Coronary artery (tissue), 2 donors: ENCODE measurements around the gene S100A4.

ENCODE experiments used
- DNase-seq: peaks from one replicate; pipeline ENCODE4 v3.0.0-alpha.2; 2017; ENCODE audit warnings: low spot score
- H3K27ac ChIP-seq, 2 donors: fragments of 200-600 bp; sonication (generic); one replicate each; pipeline ENCODE4 v1.5.1; 2016 to 2019
- H3K4me3 ChIP-seq: fragments of 200-600 bp; sonication (generic); 2 replicates; pipeline ENCODE4 v1.5.1; 2016; ENCODE audit warnings: mild to moderate bottlenecking, moderate library complexity
- TF ChIP-seq, protein P1 (sequence below): fragments of 200-600 bp; sonication (generic); IDR thresholded peaks from one replicate; pipeline ENCODE4 v1.5.1; 2019; ENCODE audit warnings: antibody characterized with exemption

S100A4 gene

DNA sequence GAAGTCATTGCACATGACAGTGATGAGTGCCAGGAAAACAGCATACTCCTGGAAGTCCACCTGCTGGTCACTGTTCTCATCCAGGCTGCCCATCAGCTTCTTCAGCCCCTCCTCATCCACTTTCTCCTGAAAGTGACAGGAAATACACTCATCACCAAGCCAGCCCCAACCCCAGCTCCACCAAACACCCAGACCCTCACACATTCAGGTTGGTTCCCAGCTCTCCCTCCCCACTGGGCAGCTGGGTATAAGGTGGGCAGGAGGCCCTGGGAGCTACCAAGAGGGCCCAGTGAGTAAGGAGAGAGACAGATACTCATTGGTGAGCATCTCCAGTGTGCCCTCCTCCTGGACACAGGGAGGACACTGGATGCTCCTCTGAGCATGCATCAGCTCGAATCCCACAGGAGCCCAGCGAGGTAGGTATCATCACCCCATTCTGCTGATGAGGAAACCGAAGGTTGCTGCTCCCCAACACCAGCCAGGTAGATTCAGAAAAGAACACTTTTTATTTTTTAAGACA, 15.9 kb upstream of the S100A4 start:
- TF ChIP-seq, protein P1, sequence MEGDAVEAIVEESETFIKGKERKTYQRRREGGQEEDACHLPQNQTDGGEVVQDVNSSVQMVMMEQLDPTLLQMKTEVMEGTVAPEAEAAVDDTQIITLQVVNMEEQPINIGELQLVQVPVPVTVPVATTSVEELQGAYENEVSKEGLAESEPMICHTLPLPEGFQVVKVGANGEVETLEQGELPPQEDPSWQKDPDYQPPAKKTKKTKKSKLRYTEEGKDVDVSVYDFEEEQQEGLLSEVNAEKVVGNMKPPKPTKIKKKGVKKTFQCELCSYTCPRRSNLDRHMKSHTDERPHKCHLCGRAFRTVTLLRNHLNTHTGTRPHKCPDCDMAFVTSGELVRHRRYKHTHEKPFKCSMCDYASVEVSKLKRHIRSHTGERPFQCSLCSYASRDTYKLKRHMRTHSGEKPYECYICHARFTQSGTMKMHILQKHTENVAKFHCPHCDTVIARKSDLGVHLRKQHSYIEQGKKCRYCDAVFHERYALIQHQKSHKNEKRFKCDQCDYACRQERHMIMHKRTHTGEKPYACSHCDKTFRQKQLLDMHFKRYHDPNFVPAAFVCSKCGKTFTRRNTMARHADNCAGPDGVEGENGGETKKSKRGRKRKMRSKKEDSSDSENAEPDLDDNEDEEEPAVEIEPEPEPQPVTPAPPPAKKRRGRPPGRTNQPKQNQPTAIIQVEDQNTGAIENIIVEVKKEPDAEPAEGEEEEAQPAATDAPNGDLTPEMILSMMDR = no peak
- no peak for DNase-seq
- no peak overlapping the region for H3K27ac ChIP-seq
- H3K4me3 ChIP-seq = no peak overlapping the region

DNA sequence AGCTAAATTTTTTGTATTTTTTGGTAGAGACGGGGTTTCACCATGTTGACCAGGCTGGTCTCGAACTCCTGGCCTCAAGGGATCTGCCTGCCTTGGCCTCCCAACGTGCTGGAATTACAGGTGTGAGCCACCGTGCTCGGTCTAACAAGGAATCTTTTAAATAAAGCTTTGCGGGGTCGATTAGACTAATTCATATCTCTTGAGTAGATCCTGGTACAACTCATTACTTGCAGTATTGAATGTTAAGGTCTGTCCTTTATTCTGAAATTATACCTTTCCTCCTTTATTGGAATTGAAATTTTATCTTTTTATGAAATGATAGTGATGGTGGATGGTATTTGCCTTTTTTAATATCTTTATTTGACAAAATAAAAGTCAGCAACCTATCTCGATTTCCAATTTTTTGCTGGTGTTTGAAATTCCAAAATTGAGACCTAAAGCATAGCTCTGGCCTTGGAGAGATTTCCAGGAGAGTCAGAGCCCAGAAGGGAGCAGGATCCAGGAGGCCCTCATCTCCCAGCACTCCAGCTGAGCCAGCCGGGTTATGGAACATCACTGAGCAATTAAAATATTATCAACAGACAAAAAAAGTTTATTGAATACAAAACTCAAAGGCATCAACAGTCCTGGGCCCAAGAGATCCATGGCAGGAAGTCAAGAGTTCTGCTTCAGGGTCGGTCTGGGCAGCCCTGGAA, 15.3 kb upstream of the S100A4 start:
- no peak overlapping the region for H3K27ac ChIP-seq
- H3K4me3 ChIP-seq = no peak overlapping the region
- TF ChIP-seq, protein P1 = no peak
- no peak for DNase-seq

DNA sequence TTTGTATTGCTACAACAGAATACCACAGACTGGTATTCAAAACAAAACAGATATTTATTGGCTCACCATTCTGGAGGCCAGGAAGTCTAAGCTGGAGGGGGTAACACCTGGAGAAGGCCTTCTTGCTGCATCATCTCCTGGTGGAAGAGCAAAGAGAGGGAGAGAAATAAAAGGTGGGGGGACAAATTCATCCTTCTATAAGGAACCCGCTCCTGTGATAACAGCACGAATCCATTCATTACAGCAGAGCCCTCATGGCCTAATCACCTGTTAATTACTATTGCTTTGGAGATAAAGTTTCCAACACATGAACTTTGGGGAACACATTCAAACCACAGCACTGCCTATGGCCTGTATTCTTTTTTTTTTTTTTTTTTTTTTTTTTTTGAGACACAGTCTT, 14.6 kb upstream of the S100A4 start:
- TF ChIP-seq, protein P1 = no peak
- no peak for DNase-seq
- Histone ChIP-seq H3K4me3 (no peak overlapping the region), H3K27ac (no peak overlapping the region)

DNA sequence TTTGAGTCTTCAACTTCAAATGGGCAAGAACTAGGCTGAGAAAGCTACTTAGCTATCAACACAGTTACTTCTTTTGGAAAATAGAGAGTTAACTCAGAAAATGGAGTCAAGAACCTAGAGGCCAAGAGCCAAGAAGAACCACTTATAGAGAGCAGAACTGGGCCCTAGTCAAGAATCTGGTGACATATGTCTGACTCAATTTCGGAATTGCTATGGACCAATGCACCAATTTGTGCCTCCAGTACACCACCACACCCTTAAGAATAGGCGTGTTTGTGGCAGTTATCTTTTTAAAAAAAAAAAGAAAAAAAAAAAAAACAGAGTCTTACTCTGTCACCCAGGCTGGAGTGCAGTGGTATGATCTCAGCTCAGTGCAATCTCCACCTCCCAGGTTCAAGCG, 12.3 kb upstream of the S100A4 start:
- TF ChIP-seq, protein P1 = no peak
- H3K27ac ChIP-seq = no peak overlapping the region
- no peak for DNase-seq

DNA sequence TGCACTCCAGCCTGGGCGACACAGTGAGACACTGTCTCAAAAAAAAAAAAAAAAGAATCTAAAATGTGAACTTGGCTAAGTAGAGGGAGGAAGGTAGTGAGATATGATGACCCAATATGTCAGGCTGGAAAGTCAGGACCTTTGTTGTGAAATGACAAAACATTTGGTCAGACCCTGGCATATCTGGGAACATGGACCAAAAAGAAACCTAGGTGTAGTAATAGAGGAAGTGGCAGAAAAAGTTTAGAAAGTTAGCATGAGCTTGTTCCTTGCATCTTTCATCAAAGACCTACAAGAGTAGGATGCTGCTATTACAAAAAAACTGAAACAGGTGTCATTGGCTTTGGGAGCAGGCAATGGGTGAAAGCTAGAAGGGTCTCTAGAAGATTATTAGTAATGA, 10.7 kb upstream of the S100A4 start:
- DNase-seq = no peak
- H3K27ac ChIP-seq = no peak overlapping the region
- no peak overlapping the region for H3K4me3 ChIP-seq
- TF ChIP-seq, protein P1 = no peak

More for the DNA sequence above, 12.3 kb upstream of the S100A4 start:
- no peak overlapping the region for H3K4me3 ChIP-seq

DNA sequence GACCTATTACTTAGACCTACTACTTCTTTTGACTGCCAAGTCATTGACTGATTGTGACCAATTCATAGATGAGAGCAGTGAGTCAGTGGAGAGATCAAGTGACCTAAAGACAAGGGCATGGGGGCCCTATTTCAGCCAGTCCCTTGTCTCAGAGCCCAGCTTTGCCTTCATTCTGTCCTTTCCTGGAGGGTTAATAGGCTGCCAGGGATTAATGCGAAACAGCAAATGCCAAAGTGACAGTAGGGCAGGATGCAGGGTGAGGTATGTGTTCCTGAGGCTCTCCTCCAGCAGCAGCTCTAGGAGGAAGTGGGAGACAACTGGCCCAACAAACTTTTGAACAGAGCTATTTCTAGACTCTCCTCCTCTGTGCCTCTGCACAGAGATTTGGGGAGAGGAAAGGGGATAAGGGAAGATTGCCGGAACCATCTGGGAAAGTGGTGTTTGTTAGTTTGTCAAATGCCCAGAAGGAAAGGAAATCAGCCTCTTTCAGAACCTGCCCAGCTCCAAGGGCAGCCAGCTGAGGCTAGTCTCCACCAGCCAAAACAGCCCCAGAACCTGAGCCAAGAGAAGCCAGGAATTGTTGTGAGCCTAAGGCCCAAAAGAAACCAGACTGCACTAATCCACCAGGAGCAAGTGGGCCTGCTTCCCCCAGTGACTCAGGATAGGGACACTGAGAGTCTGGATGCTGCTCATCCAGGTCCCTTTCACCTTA, 8.4 kb upstream of the S100A4 start:
- TF ChIP-seq, protein P1 = no peak
- DNase-seq = no peak
- H3K27ac ChIP-seq = peak overlapping the region; percentile 74 to 86
- H3K4me3 ChIP-seq = no peak overlapping the region
